Adrenal gland (tissue), 5 donors: ENCODE data around the gene GSKIP.

Experiments
- CTCF ChIP-seq, 6 experiments: fragments of 450-650 bp in 4 of 6; fragments of 200-600 bp in 2 of 6; sonication (generic) in 1 of 6; IDR thresholded peaks; 1 replicate in 5 of 6; 2 replicates in 1 of 6; pipeline versions ENCODE4 v1.5.1 to v1.8.0; 2016 to 2021; ENCODE audit warnings: antibody characterized with exemption in 6 of 6, mild to moderate bottlenecking in 2 of 6, moderate library complexity in 1 of 6
- POLR2A ChIP-seq, 2 donors: fragments of 450-650 bp; IDR thresholded peaks; one replicate each; pipeline ENCODE4 v1.6.1; 2017; ENCODE audit warnings: antibody characterized with exemption in 2 of 2, mild to moderate bottlenecking in 2 of 2, moderate library complexity in 1 of 2
- donor health status: DM: no; HTN: no; CAD: no.

- TF ChIP-seq CTCF (IDR thresholded peaks at IDR 0.05) (no peak), POLR2A (IDR thresholded peaks at IDR 0.05) (no peak)
Measured at GRCh38 chr14:96376093-96376492, 12.8 kb downstream of the GSKIP start.
